ENCODE measurements around the gene SLC6A8.
A peak's percentile ranks its signal among the peaks of the same experiment; 100 is the strongest.
"Not testable (repeated sequence)": the region's sequence is repeated elsewhere in the genome, so short reads cannot be mapped to it uniquely, and the experiment has no call there.

Gene SLC6A8

DNA sequence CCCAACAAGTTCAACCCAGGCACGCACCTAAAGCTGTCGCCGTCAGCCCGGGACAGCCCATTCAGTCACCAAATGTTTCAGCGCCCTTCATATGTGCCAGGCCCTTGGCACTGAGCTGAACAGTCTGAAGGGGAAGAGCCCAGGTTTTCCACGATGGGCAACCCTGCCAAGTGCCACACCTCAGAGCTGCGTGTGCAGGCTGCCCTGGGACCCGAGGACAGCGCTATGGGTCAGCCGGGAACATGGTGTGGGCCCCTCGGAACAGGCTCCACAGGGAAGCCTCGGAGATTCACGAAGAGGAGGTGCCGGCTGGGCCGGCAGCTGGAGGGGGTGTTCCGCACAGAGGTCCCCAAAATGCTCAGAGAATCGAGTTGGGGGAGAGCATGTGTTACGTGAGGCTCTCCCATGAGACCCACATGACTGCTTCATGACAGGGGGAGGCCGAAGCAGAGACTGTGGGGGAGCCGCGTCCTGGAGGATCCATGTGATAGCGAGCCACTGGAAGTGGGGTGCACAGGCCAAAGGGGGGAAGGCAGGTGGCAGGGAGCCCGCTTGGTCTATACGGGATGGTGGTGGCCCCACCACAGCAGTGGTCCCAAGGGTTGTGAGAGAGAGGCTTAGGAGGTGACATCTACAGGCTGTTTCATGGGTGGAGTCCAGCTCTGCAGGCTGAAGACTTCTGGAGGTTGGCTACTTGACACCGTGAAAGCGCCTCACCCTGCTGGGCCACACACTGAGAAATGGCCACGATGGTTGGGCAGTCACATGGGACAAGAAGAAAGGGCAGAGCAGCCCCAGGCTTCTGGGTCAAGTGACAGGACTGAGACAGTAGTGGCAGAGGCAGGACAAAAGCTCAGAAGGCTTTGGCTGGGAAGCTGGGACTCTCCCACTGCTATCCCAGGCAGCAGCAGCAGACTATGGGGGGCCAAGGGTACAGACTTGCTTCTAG is 22.3 kb downstream of the SLC6A8 start:
- DNase-seq: no peak

DNA sequence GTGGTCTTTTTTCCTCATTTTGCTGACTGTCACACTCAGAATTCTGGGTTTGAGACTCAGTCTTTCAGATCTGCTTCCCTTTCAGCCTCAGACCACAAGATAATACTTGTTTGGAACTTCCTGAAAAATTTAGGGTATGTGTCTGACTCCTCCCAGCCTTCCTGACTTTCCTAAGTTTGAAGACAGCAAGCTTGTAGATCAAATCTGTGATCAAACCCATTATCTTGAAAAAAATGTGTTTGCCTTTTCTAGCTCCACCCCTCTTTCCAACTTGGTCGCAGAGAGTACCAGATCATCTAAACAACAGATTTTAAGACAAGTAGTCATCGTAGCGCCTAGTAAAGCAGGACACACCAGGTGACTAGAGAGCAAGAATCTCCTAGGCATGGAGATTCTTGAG is 26.5 kb downstream of the SLC6A8 start:
- DNase-seq: no peak

DNA sequence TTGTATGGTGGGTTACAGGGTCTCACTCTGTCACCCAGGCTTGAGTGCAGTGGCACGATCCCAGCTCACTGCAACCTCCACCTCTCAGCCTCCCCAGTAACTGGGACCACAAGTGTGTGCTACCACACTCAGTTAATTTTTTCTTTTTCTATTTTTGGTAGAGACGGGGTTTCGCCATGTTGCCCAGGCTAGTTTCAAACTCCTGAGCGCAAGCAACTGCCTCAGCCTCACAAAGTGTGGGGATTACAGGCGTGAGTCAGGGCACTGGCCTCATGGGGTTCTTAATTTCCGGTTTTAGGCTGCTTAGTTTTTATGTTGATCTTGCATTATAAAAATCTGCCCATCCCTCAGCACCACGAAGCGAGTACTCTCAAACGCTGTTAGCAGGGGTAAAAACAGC is 29.7 kb downstream of the SLC6A8 start:
- no peak for DNase-seq

DNA sequence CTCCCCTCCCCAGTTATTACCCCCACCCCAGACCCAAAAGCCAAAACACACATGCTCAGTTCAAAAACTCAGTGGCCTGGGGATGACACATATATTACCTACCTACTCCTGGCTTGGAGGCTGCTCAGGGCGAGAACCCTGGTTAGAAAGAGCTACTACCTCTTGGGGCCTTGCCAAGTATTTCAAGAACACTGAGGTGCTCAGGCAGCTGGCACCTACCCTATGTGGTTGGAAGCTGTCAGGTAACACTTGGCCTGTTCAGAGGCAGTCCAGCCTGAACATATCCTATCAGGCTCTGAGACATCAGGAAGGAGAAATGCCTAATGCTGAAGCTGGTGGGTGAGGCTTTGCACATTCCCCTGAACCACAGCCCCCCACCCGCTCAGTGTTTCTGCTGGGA is 31.5 kb downstream of the SLC6A8 start:
- DNase-seq: no peak

DNA sequence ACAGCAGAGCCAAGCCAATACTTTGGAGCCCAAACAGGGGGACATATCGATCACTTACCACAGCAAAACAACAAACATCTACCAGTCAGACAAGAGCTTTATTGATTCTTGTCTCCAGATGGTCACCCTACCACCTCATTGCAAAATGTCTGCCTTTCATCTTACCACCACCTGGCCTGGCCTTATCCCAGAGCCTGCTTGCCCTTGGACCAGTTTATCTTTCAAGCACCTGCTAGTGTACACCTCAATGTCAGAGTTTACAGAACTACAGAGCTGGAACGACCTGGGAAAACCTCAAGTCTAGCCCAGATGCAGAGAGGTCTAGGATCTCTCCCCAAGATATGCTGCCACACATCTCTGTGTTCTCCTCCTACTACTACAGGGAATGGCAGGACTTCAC is 32.0 kb downstream of the SLC6A8 start:
- DNase-seq: no peak

DNA sequence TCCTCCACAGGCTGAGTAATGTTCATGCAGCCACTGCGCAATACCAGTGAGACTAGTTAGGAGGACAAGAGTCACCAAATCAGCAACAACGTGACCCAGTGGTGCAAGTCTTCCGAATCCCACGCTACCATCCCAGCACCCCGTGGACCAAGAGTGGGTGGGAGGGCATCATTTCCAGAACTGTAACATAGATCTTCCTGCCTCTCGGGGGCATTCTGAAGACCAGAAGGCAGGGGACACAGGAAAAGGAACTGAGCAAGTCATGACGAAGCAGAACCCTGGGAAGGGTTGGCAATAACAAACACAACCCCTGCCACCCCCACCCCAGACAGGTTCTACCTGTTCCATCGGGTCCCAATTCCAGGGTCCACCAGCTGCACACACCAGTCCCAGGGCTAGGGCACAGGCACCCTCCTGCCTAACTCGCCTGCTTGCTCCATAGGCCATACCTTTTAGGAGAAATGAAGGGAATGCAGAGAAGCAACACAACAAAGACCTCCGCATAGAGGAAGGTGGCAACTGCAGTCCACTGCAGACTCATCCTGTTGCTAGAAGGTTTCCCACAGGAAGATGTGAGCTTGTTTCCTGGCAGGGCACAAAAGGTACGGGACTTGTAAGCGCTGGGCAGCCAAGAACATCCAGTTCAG is 35.1 kb downstream of the SLC6A8 start:
- no peak for DNase-seq

DNA sequence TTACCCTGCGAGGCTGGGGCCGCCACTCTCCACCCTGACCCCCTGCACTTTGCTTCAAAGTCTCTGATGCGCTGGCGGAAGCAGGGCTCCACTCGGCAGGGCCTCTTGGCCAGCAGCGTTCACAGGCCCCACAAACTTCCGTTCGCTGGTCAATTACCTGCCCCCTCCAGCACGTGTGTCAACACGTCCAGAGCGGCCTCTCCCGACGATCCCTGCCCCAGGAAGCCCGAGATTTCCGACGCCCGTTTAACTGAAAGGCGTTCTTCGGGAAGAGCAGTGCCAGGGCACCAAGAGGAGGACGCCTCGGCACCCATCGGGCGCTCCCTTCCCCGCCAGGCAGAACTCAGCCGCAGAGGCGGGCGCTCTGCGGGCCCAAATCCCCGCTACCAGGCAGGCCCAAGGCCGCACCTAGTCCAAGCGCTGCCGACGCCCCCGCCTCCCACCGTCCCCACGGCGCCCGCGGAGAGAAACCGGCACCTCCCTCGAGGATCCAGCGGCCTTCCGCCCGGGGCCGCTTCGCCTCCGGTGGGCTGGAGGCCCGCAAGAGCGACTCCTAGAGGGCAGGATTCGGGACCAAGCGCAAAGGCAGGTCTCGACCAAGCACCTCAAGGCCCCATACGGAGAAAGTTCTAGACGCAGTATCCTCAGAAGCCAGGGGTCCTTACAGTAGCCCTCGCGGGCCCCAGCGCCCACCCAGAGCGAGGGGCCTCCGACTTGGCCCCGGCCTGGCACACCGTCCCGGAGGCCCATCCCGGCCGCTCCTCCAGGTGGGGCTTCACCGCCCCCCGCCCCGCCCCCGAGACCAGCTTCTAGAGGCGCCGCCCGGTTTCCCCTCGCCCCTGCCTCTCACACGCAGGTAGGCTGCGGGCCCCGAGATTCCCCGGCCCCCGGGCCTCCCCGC is 35.9 kb downstream of the SLC6A8 start:
- DNase-seq: peak; percentile 63

DNA sequence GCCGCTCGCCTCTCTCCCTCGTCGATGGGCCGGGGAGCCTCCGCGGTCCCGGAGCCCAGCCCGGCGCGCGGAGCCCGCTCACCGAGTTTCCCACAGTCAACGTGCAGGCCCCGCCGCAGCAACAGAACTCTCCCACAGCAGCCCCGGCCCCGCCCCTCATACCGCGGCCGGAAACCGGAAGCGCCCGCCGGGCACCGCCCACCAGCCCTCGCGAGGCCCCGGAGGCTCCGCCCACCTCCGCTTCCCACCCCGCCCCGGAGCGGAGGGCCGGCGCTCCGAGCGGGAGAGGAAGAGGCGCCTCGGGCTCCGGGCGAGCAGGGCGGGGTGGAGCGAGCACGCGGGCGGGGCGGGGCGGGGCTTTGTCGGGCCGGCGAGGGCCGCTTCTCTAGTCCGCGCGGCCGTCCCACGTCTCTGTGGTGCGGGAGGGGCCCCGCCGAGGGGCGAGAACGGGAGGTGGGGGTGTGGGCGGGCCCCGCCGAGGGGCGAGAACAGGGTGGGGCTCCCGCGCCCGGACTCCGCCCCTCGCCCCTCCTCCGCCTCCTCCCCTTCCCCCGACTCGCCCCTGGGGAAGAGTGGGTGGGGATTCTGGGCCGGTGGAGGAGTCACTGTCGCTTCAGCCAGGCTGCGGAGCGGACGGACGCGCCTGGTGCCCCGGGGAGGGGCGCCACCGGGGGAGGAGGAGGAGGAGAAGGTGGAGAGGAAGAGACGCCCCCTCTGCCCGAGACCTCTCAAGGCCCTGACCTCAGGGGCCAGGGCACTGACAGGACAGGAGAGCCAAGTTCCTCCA is 36.7 kb downstream of the SLC6A8 start, which contains the start of the genes ABCD1 and BCAP31:
Gene ABCD1, plus strand, starts transcription at position 605 of the 787 bp plus-strand sequence. CDS start 411 bp downstream, outside the sequence.
Gene BCAP31, minus strand, starts transcription at position 136 of the 787 bp plus-strand sequence. CDS start 1,143 bp downstream, outside the sequence.
- DNase-seq: peak; percentile 96

DNA sequence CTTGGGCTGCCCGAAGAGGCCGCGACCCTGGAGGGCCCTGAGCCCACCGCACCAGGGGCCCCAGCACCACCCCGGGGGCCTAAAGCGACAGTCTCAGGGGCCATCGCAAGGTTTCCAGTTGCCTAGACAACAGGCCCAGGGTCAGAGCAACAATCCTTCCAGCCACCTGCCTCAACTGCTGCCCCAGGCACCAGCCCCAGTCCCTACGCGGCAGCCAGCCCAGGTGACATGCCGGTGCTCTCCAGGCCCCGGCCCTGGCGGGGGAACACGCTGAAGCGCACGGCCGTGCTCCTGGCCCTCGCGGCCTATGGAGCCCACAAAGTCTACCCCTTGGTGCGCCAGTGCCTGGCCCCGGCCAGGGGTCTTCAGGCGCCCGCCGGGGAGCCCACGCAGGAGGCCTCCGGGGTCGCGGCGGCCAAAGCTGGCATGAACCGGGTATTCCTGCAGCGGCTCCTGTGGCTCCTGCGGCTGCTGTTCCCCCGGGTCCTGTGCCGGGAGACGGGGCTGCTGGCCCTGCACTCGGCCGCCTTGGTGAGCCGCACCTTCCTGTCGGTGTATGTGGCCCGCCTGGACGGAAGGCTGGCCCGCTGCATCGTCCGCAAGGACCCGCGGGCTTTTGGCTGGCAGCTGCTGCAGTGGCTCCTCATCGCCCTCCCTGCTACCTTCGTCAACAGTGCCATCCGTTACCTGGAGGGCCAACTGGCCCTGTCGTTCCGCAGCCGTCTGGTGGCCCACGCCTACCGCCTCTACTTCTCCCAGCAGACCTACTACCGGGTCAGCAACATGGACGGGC is 37.5 kb downstream of the SLC6A8 start:
- DNase-seq: no peak

DNA sequence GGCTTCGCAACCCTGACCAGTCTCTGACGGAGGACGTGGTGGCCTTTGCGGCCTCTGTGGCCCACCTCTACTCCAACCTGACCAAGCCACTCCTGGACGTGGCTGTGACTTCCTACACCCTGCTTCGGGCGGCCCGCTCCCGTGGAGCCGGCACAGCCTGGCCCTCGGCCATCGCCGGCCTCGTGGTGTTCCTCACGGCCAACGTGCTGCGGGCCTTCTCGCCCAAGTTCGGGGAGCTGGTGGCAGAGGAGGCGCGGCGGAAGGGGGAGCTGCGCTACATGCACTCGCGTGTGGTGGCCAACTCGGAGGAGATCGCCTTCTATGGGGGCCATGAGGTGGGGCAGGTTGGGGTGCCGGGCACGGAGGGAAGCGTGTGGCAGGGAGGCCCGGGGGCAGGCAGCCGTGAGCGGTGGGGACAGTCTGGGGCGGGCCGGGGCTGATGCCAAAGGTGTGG is 38.1 kb downstream of the SLC6A8 start:
- no peak for DNase-seq

DNA sequence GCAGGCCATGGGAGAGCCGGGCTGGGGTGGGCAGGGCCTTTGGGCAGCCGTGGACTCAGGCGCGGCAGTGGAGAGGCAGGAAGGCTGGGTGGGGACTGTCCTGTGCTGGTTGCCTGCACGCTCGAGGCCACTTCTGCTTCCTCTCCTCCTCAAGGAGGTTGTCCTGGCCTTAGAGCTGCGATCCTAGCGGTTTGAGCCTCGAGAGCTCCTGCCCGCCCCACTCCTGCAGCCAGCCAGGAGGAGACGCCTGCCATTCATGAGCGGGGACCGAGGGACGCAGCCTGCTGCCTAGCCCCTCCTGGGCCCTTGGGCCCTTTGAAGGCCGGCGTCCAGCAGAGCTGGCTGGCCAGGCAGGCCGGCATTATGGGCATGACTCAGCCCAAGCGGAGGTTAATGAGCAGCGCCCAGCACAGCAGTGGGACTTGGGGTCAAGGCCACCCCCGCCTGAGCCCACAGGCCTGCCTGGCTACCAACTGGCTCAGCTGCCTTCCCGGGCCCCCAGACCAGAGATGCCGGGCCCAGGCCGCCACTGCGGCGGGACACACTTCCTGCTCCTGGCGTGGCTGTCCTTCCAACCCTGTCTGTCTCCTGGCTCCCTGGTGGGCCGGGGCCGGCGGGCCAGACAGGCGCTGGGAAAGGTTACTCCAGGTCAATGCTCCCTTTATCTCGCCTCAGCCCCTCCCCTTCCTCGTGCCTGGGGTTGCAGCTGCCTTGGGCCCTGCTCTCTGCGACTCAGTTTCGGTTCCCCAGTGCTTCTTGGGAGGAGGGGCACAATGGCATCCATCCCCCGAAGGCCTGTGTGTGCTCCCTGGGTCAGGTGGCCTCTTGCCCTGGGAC is 38.8 kb downstream of the SLC6A8 start:
- no peak for DNase-seq

DNA sequence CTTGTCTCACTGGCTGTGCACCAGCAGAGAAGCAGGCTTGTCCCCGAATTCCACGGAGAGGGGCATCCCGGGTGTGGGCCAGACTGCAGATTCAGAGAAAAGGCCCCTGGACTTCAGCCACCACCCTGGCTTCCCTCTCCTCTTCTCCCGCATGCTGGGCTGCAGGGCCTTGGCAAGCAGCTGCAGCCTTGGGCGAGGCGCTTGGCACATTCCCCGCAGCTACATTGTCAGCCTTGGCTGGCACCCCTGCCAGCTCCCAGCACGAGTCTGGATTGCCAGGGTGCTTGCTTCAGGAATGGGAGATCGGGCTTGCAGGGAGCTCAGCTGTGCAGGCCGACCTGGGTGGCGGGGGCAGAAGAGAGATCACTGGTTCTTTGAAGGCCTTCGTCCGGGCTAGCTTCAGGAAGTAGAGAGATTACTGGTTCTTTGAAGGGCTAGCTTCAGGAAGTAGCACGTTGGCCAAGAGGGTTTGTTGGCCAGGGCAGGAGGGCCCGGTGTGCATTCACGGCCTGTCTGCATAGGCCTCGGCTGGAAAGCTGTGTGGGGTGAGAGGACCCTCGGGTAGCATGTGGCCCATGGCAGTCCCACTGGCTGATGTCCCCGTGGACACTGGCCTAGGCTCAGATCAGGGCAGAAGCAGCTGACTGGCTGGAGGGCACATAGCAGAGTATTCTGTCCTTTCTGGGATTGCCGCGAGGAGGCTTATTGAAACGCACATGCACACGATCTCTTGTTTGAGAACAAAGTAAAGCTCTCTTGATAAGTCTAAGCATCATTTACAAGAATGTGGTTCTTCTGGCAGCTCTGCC is 39.6 kb downstream of the SLC6A8 start:
- DNase-seq: no peak

DNA sequence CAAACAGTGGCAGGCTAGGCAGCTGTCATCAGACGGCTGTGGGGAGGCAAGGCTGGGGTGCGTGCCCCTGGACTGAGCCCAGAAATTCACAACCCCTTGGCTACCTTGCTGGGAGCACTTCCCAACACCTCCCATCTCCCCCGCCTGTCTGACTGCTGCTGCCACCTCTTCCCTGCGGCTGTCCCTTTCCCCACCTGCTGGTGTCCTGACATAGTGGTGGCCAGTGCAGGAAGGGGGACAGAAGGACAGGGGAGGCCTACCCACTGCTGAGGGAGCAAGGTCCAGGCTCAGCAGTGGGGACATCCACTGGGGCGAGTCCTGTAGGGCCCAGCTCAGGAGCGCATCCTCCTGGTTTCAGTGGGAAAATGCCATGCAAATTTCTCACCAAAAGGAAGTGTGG is 40.4 kb downstream of the SLC6A8 start:
- DNase-seq: no peak

DNA sequence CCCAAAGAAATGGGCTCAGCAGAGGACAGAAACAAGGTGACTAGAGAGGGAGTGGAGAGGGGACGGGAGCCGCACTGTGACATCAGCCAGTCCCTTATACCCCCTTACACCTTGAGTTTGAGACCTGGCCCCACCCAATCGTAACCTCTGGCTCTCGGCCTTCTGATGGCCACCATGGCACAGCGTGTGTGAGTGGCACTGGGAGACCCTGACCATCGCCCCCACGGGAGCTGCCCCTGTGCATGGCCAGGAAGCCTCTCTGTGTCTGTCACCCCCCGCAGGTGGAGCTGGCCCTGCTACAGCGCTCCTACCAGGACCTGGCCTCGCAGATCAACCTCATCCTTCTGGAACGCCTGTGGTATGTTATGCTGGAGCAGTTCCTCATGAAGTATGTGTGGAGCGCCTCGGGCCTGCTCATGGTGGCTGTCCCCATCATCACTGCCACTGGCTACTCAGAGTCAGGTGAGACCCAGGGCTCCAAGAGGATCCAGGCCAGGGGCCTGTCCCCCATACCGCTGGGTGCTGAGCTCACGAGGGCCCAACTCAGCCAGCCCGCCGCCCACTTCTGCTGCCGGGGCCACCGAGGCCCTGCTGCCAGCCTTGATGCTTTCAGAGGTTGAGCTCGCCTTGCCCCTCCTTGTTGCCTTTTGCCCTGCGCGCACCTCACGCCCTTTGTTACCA is 41.4 kb downstream of the SLC6A8 start:
- DNase-seq: no peak

DNA sequence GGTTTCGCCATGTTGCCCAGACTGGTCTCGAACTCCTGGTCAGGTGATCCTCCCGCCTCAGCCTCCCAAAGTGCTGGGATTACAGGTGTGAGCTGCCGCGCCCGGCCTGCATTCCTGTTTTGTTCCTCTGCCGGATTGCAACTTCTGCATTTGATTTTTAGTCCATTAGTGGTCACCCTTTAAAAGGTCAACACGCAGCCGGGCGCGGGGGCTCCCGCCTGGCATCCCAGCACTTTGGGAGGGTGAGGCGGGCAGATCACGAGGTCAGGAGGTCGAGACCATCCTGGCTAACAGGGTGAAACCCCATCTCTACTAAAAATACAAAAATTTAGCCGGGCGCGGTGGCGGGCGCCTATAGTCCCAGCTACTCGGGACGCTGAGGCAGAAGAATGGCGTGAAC is 42.4 kb downstream of the SLC6A8 start:
- not testable (repeated sequence) for DNase-seq

DNA sequence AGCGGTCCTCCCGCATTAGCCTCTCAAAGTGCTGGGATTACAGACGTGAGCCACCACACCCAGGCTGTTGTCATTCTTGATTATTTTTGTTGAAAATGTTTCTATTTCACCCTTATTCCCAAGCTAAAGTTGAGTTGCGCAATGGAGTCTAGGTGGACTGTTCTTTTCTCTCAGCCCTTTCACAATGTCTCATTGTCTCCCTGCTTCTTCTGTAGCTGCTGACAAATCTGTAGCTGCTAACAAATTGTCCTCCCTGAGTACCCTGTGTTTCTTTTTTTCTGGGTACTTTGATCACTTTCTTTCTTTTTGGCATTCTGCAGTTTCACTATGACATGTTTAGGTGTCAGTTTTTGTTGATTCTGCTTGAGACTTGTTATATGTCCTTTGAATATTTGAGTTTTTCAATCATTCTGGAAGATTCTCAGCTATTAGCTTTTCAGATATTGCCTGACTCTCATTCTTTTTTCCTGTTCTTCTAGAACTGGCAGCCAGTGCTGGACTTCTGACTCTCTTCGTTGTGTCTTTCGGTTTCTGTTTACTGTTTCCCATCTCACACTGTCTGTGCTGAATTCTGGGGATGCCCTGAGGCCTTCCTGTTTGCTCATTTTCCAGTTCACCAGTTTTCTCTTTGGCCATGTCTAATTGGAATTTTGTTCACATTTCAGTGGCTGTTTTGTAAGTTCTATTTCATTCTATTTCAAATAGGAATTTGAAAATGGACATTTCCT is 43.6 kb downstream of the SLC6A8 start:
- no peak for DNase-seq

DNA sequence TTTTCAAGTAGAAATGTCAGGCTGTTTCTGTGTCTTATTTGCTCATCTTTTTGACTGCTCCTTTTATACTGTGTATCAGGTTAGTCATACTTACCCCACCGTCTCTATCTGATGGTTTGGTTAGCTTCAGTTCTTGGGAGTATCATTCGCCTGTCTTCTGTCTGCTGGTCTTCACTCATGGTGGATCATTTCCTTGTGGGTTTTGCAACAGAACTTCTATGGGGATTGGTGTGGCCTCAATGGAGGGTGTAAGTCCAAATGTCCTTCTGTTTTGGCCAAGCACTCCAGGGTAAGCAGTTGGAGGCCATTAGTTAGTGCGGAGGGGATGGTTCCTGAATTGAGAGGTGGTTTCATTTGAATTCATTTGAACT is 44.1 kb downstream of the SLC6A8 start:
- DNase-seq: no peak

DNA sequence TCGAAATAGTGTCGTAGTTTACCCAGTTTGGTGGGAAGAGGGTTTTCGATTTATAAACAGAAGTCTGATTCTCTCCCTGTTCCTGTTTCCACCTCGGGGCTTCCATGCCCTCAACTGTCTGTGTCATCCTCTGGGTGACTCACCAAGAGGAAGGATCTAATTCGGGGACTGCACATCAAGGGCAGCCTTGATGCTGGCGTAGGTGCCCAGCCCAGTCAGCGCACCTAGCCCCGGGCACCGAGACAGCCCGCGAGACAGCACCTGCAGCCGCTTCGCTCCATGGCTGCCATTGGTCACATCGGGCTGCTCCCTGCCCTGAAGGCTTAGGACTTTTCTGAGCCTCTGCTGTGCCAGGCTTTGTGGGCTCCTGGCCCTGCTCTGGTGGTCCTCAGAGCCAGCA is 44.7 kb downstream of the SLC6A8 start:
- no peak for DNase-seq

All from NCI-H1436 (cell line).